IPS-15b (cell line): Measurements from ENCODE around the gene ISOC1.
A peak's percentile ranks its signal among the peaks of the same experiment; 100 is the strongest.

Experiments
- H3K27me3 ChIP-seq: one replicate; pipeline ENCODE4 v1.6.1; 2013; ENCODE audit warnings: low read length; ENCODE audit not compliant: control insufficient read depth, insufficient read depth
- H3K36me3 ChIP-seq: one replicate; pipeline ENCODE4 v1.6.1; 2013; ENCODE audit warnings: low read length; ENCODE audit not compliant: control insufficient read depth, insufficient read depth
- H3K4me1 ChIP-seq: one replicate; pipeline ENCODE4 v1.6.1; 2013; ENCODE audit warnings: mild to moderate bottlenecking, low read length; ENCODE audit not compliant: control insufficient read depth, insufficient read depth
- H3K4me3 ChIP-seq: one replicate; pipeline ENCODE4 v1.5.1; 2013; ENCODE audit warnings: low read depth, low read length
- H3K9ac ChIP-seq: one replicate; pipeline ENCODE4 v1.6.1; 2013; ENCODE audit warnings: low read depth, mild to moderate bottlenecking, low read length
- H3K9me3 ChIP-seq: one replicate; pipeline ENCODE4 v1.6.1; 2013; ENCODE audit warnings: mild to moderate bottlenecking, low read length; ENCODE audit not compliant: control insufficient read depth, insufficient read depth

Gene ISOC1

GRCh38 chr5:129069292-129069691, 25.3 kb upstream of the ISOC1 start:
- Histone ChIP-seq H3K36me3 (no peaks in the 10 kb centered on the region), H3K4me3 (no peak overlapping the region), H3K9me3 (no peaks in the 10 kb centered on the region), H3K9ac (no peak overlapping the region), H3K4me1 (no peaks in the 10 kb centered on the region), H3K27me3 (no peaks in the 10 kb centered on the region)

DNA sequence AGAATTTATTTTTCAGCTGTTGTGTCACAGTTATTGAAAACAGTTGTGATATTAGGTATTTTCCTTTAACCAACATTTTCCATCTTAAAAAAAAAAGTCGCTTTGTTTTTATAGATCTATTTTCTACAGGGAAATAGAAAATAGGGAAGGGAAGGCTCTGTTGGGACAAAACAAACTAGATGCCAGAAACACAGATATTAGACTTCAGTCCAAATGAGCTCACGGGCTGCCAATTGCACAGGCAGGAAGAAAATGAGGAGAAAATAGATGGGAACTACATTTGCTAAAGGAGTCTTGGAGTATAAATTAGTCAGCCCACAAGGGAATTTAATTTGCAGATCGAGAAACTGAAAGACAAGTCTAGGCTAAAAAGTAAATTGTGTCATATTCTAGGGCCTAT, 21.4 kb upstream of the ISOC1 start:
- no peak overlapping the region for H3K9ac ChIP-seq
- no peaks in the 10 kb centered on the region for H3K36me3 ChIP-seq
- H3K4me3 ChIP-seq, result no peak overlapping the region
- no peaks in the 10 kb centered on the region for H3K27me3 ChIP-seq
- no peaks in the 10 kb centered on the region for H3K9me3 ChIP-seq
- no peaks in the 10 kb centered on the region for H3K4me1 ChIP-seq

- no peaks in the 10 kb centered on the region for H3K36me3 ChIP-seq
- no peaks in the 10 kb centered on the region for H3K9me3 ChIP-seq
- H3K4me3 ChIP-seq, result no peak overlapping the region
- H3K4me1 ChIP-seq, result no peaks in the 10 kb centered on the region
- H3K9ac ChIP-seq, result no peak overlapping the region
- H3K27me3 ChIP-seq, result no peaks in the 10 kb centered on the region
Observed at GRCh38 chr5:129074903-129075302, 19.6 kb upstream of the ISOC1 start.

DNA sequence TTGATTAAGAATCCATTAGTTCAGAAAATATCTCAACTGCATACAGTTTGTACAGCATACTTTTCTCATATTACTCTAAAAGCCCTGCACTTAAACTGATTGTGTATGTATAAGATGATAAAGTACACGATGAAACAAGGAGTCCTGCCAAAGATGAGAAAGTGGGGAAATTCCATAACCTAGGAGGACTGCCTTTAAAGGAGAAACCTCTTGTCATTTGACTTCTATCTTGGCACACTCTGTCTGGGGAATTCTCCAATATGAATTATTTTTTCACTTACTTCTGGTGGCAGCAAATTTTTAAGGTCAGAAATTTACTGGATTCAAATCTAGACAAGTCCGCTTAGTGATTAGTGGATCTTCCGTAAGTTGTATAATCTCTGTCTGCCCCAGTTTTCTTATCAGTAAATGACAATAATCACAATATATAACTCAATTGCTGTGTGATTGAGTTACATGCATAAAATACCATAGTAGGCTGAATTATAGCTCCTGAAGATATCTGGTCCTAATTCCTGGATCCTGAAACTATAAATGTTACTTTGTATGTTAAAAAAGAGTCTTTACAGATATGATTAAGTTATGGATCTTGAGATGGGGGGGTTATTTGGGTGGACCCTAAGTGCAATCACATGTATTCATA, 17.0 kb upstream of the ISOC1 start:
- no peaks in the 10 kb centered on the region for H3K9me3 ChIP-seq
- H3K9ac ChIP-seq, result no peak overlapping the region
- no peaks in the 10 kb centered on the region for H3K4me1 ChIP-seq
- no peaks in the 10 kb centered on the region for H3K36me3 ChIP-seq
- no peaks in the 10 kb centered on the region for H3K27me3 ChIP-seq
- no peak overlapping the region for H3K4me3 ChIP-seq

DNA sequence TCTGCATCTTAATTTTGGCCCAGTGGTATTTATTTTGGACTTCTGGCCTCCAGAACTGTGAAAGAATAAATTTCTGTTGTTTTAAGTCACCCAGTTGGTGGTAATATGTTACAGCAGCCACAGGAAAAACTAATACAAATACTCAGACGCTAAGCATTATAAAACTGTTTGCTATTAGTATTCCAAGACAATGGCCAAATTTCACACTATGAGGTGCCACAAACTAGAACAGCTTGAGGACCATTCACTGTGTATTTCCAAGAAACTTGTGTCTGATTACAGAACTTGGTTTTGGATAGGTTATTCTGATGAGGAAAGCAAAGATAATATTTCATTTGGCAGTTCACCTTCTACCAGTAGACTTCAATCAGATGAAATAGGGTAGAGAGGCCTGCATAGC, 16.3 kb upstream of the ISOC1 start:
- Histone ChIP-seq H3K9ac (no peak overlapping the region), H3K36me3 (no peaks in the 10 kb centered on the region), H3K4me1 (no peaks in the 10 kb centered on the region), H3K4me3 (no peak overlapping the region), H3K27me3 (no peaks in the 10 kb centered on the region), H3K9me3 (no peaks in the 10 kb centered on the region)

DNA sequence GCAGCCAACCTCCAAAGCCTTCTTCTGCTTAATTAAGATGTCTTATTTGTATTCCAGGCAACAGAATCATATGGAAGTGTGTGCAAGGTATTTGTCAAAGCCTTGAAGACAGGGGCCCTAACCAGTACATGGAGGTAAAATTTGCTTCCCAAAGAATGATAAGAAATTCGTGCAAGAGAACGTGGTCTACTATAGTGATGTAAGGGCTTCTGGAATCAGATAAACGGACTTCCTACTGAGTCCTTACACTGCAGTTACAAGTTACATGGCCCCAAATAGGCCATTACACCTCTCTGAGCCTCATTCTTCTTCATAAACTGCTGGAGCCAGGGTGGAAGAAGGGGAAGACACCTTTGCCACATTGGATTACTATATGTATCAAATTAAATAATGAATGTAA, 15.9 kb upstream of the ISOC1 start:
- Histone ChIP-seq H3K9me3 (no peaks in the 10 kb centered on the region), H3K27me3 (no peaks in the 10 kb centered on the region), H3K9ac (no peak overlapping the region), H3K36me3 (no peaks in the 10 kb centered on the region), H3K4me3 (no peak overlapping the region), H3K4me1 (no peaks in the 10 kb centered on the region)

- no peaks in the 10 kb centered on the region for H3K27me3 ChIP-seq
- no peaks in the 10 kb centered on the region for H3K36me3 ChIP-seq
- H3K9ac ChIP-seq, result no peak overlapping the region
- H3K9me3 ChIP-seq, result no peaks in the 10 kb centered on the region
- no peaks in the 10 kb centered on the region for H3K4me1 ChIP-seq
- no peak overlapping the region for H3K4me3 ChIP-seq
Observed at GRCh38 chr5:129079496-129079895, 15.1 kb upstream of the ISOC1 start.

- Histone ChIP-seq H3K36me3 (no peaks in the 10 kb centered on the region), H3K27me3 (no peaks in the 10 kb centered on the region), H3K9ac (no peak overlapping the region)
Observed at GRCh38 chr5:129080766-129081165, 13.8 kb upstream of the ISOC1 start.

DNA sequence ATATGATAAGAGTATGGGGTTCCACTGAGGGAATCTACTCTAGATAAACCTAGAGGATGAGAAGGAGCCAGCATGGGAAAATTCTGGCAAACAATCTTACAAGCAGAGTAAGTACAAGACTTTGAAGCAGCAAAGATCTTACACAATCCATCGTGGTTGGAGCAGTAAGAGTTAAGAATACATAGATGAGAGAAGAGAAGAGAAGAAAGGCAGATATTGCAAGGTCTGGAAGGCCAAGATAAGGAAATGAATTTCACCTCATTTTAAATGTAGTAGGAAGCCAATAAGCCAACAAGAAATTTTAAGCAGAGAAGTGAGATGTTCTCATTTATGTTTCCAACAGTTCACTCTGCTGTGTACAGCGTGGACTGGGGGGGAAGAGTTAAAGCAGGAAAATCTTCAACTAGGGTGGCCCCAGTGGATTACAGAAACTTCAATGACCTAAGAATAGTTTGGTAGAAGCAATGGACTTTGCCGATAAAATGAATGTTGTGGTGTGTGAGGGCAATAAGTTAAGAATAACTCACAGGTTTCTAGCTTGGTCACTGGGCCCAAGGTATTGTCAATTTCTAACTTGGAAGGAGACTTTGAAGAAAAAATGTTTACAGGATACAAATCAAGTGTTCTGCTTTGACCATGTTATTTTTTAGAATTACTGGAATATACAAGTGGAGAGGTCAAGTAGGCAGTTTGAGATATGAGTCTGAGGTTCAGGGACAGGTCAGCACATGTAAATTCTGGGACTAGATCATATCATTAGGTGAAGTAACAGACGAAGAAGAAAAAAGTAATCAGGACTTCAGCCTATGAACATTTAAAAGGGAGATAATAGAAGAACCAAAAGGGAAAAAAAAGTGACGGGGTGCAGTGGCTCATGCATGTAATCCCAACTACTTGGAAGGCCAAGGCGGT, 12.1 kb upstream of the ISOC1 start:
- no peaks in the 10 kb centered on the region for H3K36me3 ChIP-seq
- no peaks in the 10 kb centered on the region for H3K9me3 ChIP-seq
- no peaks in the 10 kb centered on the region for H3K27me3 ChIP-seq
- no peaks in the 10 kb centered on the region for H3K4me1 ChIP-seq
- no peak overlapping the region for H3K9ac ChIP-seq
- H3K4me3 ChIP-seq, result no peak overlapping the region

More at GRCh38 chr5:129080766-129081165, 13.8 kb upstream of the ISOC1 start:
- H3K4me3 ChIP-seq, result no peak overlapping the region
- no peaks in the 10 kb centered on the region for H3K4me1 ChIP-seq
- H3K9me3 ChIP-seq, result no peaks in the 10 kb centered on the region

GRCh38 chr5:129094924-129095899, 663 bp downstream of the ISOC1 start:
- H3K9me3 ChIP-seq, result no peaks in the 10 kb centered on the region
- H3K4me3 ChIP-seq, result peak overlapping the region; percentile 87
- H3K4me1 ChIP-seq, result no peaks in the 10 kb centered on the region
- H3K36me3 ChIP-seq, result no peaks in the 10 kb centered on the region
- H3K27me3 ChIP-seq, result peaks cover 45% of the 10 kb centered on the region
- peak overlapping the region; percentile 42 for H3K9ac ChIP-seq

DNA sequence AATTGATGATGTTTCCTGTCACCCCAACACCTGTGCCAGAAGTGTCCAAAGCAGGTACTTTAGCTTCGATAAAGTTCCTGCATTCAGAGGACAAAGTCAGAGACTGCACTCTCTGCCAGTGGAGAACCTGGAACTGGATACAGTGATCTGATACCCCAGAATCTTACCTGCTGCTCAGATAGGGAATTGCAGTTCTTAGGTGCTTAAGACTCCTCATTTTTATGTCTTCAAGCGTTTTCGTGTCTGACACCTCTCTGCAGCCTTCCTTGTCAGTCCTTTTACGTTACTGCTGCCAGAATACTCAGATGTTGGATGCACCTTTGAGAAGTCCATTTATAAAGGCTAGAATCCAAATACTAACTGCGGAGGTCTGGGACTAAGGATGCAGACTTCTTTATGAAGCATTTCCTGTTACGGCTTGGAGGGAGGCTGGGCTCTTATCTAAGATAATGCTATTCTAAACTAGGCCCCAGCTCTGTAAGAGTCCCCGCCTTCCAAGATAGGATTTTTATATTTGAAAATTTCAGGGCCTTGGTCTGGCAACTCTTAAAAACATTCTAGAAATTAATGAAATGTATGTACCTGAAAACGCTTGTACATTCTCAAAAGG, 1.9 kb downstream of the ISOC1 start:
- H3K9me3 ChIP-seq, result no peaks in the 10 kb centered on the region
- no peak overlapping the region for H3K9ac ChIP-seq
- no peaks in the 10 kb centered on the region for H3K36me3 ChIP-seq
- H3K4me1 ChIP-seq, result no peaks in the 10 kb centered on the region
- H3K4me3 ChIP-seq, result no peak overlapping the region
- peaks cover 38% of the 10 kb centered on the region for H3K27me3 ChIP-seq
